ENCODE results near the gene C21orf91.

C21orf91 gene

DNA sequence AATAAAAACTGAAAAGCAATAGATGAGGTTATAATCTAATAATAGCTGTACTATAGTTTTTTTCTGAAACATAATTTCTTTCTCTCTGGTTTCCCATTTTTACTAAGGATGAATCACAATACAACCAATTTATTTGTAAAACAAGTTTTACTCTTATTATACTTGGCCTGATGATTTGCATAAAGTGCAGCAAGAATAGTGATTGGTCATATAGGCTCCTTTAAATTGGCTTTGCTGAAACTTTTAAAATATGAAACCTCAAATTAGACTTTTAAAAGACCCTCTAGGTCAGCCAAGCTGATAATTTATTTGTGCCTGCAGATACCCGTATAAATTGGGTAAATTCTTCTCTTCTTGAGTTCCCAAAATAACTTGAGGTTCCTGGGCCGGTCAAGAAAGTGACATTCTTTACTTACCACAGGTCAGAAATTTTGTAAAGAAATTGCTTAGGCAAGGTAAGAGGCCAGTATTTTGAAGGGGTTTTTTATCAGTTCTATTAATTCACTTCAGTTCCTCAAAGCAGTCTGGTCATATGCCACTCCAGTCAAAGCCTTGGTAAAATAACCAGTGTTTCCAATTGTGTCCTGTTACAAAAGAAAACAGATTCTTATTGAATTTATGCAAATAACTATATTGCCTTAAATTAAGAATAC lies 76.1 kb downstream of the C21orf91 start:
- TF ChIP-seq FOXP2 (optimal IDR thresholded peaks at IDR 0.05; ENCODE audit: borderline replicate concordance, extremely low read depth, extremely low read length, insufficient read depth): no peak
- no peak for TF ChIP-seq SIN3A (IDR thresholded peaks at IDR 0.05; ENCODE audit: borderline replicate concordance, insufficient read depth, low read length)

DNA sequence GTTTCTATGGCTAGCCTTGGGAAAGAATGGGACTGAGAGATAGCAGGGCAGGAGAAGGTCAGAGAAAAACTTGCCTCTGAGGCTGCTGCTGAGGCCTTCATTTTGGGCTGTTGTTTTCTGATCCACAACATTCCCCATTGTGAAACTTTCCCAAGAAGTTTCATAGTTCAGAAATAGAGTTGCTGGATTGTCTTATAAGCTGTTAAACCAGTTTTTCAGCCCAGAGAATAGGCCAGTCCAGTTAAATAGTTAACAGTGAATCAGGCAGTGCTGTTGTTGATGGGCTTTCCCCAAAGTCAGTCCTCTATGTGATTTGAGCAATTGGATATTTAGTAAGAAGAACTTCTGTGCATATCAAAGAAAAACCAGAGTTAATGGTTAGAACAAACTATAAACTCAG lies 77.0 kb downstream of the C21orf91 start:
- TF ChIP-seq POLR2AphosphoS5 (IDR thresholded peaks at IDR 0.05; ENCODE audit: low read depth, low read length) (no peak), SIN3A (IDR thresholded peaks at IDR 0.05; ENCODE audit: borderline replicate concordance, insufficient read depth, low read length) (no peak), TAF1 (IDR thresholded peaks at IDR 0.05; ENCODE audit: borderline replicate concordance, insufficient read depth, low read length) (no peak), FOXP2 (optimal IDR thresholded peaks at IDR 0.05; ENCODE audit: borderline replicate concordance, extremely low read depth, extremely low read length, insufficient read depth) (no peak), REST (IDR thresholded peaks at IDR 0.05; ENCODE audit: insufficient read depth in 1 of 2, low read depth in 2 of 2, low read length in 2 of 2) (no peak)
